A673 (cell line): Measurements from ENCODE around the gene C12orf42. TPM values are rescaled to one million over a fixed set of nuclear protein-coding genes. Genes with fewer than 3 reads are reported as not detected.

Source experiments
- BruUV-seq: library from RNA; stranded (reverse); fragments of 400-500 nt; replicated peaks from 2 replicates; lab custom pipeline; 2021; lab: Mats Ljungman, UMichigan
- CTCF ChIA-PET: fragments of 300-600 bp; sonication (Branson Sonifier 250); formaldehyde crosslinking; loops from one replicate; lab custom pipeline; 2022; ENCODE audit warnings: antibody characterized with exemption; lab: Charles Lee
- POLR2A ChIA-PET: fragments of 300-600 bp; sonication (Branson Sonifier 250); formaldehyde crosslinking; loops from one replicate; lab custom pipeline; 2022; ENCODE audit warnings: antibody characterized with exemption; ENCODE audit not compliant: low non-redundant PET; lab: Charles Lee
- DNase-seq: peaks from one replicate; pipeline ENCODE4 v3.0.0-alpha.2; 2015; ENCODE audit warnings: low spot score
- H3K27ac ChIP-seq: fragments of 200-600 bp; sonication (generic); 2 replicates; pipeline ENCODE4 v1.5.1; 2016; ENCODE audit warnings: mixed run types, low read depth, mild to moderate bottlenecking, mixed read lengths, antibody characterized with exemption, low read length; ENCODE audit not compliant: poor library complexity, severe bottlenecking
- H3K27me3 ChIP-seq: fragments of 200-600 bp; sonication (generic); replicated peaks from 2 replicates; pipeline ENCODE4 v1.6.1; 2017; ENCODE audit warnings: mixed run types, low read depth, mild to moderate bottlenecking, mixed read lengths, antibody characterized with exemption, low read length; ENCODE audit not compliant: insufficient read depth, poor library complexity
- H3K36me3 ChIP-seq: fragments of 200-600 bp; sonication (generic); 2 replicates; pipeline ENCODE4 v1.6.1; 2016; ENCODE audit warnings: mixed run types, mild to moderate bottlenecking, mixed read lengths, antibody characterized with exemption, low read length; ENCODE audit not compliant: insufficient read depth, poor library complexity, severe bottlenecking
- H3K4me1 ChIP-seq: fragments of 200-600 bp; sonication (generic); 2 replicates; pipeline ENCODE4 v1.6.1; 2017; ENCODE audit warnings: mixed run types, mild to moderate bottlenecking, mixed read lengths, antibody characterized with exemption, low read length; ENCODE audit not compliant: insufficient read depth, poor library complexity, severe bottlenecking
- H3K4me3 ChIP-seq: fragments of 200-600 bp; sonication (generic); 2 replicates; pipeline ENCODE4 v1.5.1; 2016; ENCODE audit warnings: low read depth, mixed run types, mild to moderate bottlenecking, mixed read lengths, low read length; ENCODE audit not compliant: poor library complexity, severe bottlenecking
- H3K9me3 ChIP-seq: fragments of 200-600 bp; sonication (generic); 2 replicates; pipeline ENCODE4 v1.6.1; 2016; ENCODE audit warnings: mixed run types, low read depth, mild to moderate bottlenecking, mixed read lengths, antibody characterized with exemption, low read length; ENCODE audit not compliant: poor library complexity, severe bottlenecking
- EZH2 ChIP-seq: fragments of 200-600 bp; sonication (generic); IDR thresholded peaks from 2 replicates; pipeline ENCODE4 v1.6.1; 2017; ENCODE audit warnings: borderline replicate concordance, low read depth, mild to moderate bottlenecking, mixed read lengths, antibody characterized with exemption, low read length; ENCODE audit not compliant: poor library complexity, severe bottlenecking
- intact Hi-C: fragments of 100-400 bp; cut with micrococcal nuclease; formaldehyde crosslinking; loops from one replicate; pipeline ENCODE4 v1.10.0; 2022; ENCODE audit not compliant: unreplicated experiment
- total RNA-seq: library from RNA; stranded (reverse); gene quantifications from 2 replicates; pipeline ENCODE4 v1.2.3, GENCODE V29; 2021
- TF ChIP-seq, protein P1 (sequence below): fragments of 300-800, 200-600 bp; sonication (generic); conservative IDR thresholded peaks from 2 replicates; pipeline ENCODE4 v1.5.1; 2017; ENCODE audit warnings: low read depth, mild to moderate bottlenecking, antibody characterized with exemption, low read length, moderate library complexity, mixed read lengths

The C12orf42 gene
- total RNA-seq, 1 experiment from 2014 or later, result not detected

DNA sequence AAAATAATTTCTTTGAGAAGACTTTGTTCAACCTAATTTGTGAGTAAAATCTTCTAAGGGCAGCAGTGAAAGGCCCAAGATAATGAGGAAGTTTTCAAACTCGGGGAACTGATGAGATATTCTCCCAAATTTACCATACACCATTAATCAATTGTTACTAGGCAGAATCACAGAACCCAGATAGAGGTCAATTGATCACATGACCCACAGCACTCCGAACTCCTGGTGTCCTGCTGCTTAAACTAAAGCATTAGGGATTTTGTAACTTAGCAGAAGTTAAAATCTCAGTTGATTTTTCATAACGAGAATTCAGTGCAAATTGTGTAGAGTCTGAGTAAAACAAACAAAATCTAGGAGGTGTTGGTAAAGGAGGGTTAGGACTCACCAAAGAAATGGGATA, 207.8 kb downstream of the C12orf42 start:
- Histone ChIP-seq H3K4me3 (no peak overlapping the region), H3K4me1 (no peaks in the 10 kb centered on the region), H3K36me3 (no peaks in the 10 kb centered on the region), H3K27ac (no peak overlapping the region), H3K9me3 (no peaks in the 10 kb centered on the region), H3K27me3 (no peaks in the 10 kb centered on the region)
- CTCF ChIA-PET, result no interaction called here
- BruUV-seq, result no TSS peak
- POLR2A ChIA-PET, result no interaction called here
- no peak for DNase-seq
- no peak for TF ChIP-seq EZH2
- intact Hi-C loops, result no loop called here

DNA sequence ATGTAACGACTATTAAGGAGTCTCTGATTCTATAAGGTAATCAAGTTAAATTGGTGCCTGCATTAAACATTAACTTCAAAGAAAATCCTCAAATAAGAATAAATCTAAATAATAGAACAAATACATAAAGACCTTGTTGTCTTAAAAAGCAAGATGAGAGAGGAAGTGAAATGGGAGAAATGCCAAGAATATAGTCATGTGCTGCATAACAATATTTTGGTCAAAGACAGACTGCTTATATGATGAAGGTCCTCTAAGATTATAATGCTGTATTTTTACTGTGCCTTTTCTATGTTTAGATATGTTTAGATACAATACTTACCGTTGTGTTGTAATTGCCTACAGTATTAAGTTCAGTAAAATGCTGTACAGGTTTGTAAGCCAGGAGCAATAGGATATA, 213.6 kb downstream of the C12orf42 start:
- TF ChIP-seq, protein P1, sequence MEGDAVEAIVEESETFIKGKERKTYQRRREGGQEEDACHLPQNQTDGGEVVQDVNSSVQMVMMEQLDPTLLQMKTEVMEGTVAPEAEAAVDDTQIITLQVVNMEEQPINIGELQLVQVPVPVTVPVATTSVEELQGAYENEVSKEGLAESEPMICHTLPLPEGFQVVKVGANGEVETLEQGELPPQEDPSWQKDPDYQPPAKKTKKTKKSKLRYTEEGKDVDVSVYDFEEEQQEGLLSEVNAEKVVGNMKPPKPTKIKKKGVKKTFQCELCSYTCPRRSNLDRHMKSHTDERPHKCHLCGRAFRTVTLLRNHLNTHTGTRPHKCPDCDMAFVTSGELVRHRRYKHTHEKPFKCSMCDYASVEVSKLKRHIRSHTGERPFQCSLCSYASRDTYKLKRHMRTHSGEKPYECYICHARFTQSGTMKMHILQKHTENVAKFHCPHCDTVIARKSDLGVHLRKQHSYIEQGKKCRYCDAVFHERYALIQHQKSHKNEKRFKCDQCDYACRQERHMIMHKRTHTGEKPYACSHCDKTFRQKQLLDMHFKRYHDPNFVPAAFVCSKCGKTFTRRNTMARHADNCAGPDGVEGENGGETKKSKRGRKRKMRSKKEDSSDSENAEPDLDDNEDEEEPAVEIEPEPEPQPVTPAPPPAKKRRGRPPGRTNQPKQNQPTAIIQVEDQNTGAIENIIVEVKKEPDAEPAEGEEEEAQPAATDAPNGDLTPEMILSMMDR, result no peak
- no peak for TF ChIP-seq EZH2
- intact Hi-C loops, result no loop called here
- no peak for DNase-seq
- CTCF ChIA-PET, result no interaction called here
- Histone ChIP-seq H3K9me3 (no peaks in the 10 kb centered on the region), H3K36me3 (no peaks in the 10 kb centered on the region), H3K27me3 (no peaks in the 10 kb centered on the region), H3K4me3 (no peak overlapping the region), H3K4me1 (no peaks in the 10 kb centered on the region), H3K27ac (no peak overlapping the region)
- no TSS peak for BruUV-seq
- POLR2A ChIA-PET, result no interaction called here

DNA sequence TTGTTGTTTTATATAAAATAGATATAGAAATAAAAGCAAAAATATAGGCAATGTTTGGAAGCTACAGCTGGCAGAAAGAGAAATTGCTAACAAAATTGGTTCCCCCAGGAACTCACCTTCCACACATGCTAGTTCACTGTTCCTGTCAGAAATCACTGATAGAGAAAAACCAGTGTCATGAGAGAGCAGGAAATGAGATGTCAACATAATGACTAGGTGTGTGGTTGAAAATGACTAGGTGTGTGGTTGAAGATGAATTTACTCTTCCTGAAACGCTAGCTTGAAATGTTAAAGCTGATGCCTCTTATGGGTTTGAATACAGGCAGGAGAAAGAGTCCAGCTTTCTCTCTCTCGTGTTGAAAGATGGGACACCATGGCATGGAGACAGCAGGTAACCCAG, 216.3 kb downstream of the C12orf42 start:
- DNase-seq, result no peak
- Histone ChIP-seq H3K9me3 (no peaks in the 10 kb centered on the region), H3K36me3 (no peaks in the 10 kb centered on the region), H3K4me3 (no peak overlapping the region), H3K27me3 (no peaks in the 10 kb centered on the region), H3K4me1 (no peaks in the 10 kb centered on the region), H3K27ac (no peak overlapping the region)
- intact Hi-C loops, result no loop called here
- POLR2A ChIA-PET, result no interaction called here
- no peak for TF ChIP-seq EZH2
- TF ChIP-seq, protein P1, result no peak
- BruUV-seq, result no TSS peak
- CTCF ChIA-PET, result no interaction called here

DNA sequence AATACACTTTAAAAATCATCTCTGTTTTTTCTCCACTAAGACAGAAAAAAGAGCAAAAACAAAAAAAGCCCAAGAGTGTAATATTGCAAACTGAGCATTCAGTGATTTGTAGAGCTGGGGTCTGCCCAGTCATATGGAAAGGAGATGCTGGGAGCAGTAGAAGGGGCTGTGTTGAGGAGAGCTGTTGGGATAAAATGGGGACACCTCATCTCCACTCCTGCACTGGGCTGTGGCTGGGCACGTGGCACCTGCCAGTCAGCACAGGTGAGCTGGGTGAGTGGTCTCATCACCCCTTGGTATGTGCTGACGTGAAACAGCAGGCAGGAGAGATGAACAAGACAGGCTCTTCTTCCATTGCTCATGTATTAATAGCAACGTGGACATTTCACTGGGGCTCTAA, 217.4 kb downstream of the C12orf42 start:
- TF ChIP-seq, protein P1, result no peak
- TF ChIP-seq EZH2, result no peak
- Histone ChIP-seq H3K36me3 (no peaks in the 10 kb centered on the region), H3K9me3 (no peaks in the 10 kb centered on the region), H3K27me3 (peaks cover 2% of the 10 kb centered on the region), H3K4me1 (no peaks in the 10 kb centered on the region), H3K4me3 (no peak overlapping the region), H3K27ac (no peak overlapping the region)
- no peak for DNase-seq
- ChIA-PET POLR2A (no interaction called here), CTCF (no interaction called here)
- intact Hi-C loops, result no loop called here
- BruUV-seq, result no TSS peak
